Measurements from ENCODE around the gene DISP2. TPM values are rescaled to one million over a fixed set of nuclear protein-coding genes. Genes with fewer than 3 reads are reported as not detected.
A peak's percentile ranks its signal among the peaks of the same experiment; 100 is the strongest.

The DISP2 gene
- total RNA-seq, 1 donor from 2014 or later, result 3.7 TPM

GRCh38 chr15:40342416-40343320 lies 15.4 kb upstream of the DISP2 start:
- H3K4me2 ChIP-seq (ENCODE audit: low read length), result peak overlapping the region; percentile 79
- Mint-ChIP-seq H3K27me3 (ENCODE audit: low read depth, unreplicated experiment) (peaks cover 4% of the 10 kb centered on the region), H3K4me3 (ENCODE audit: unreplicated experiment) (no peak overlapping the region), H3K9me3 (ENCODE audit: unreplicated experiment) (no peaks in the 10 kb centered on the region), H3K36me3 (ENCODE audit: low read depth, unreplicated experiment) (no peaks in the 10 kb centered on the region), H3K4me1 (ENCODE audit: low read depth, unreplicated experiment) (peaks cover 36% of the 10 kb centered on the region), H3K27ac (ENCODE audit: unreplicated experiment) (peak overlapping the region; percentile 93)
- peak overlapping the region; percentile 99 for H3K27ac ChIP-seq (ENCODE audit: low read depth, low read length)
- DNase-seq (ENCODE audit: low read depth), result no peak
- H3K9ac ChIP-seq (ENCODE audit: low read length), result peak overlapping the region; percentile 87
- no peaks in the 10 kb centered on the region for H3K27me3 ChIP-seq (ENCODE audit: insufficient read depth, low read length)
- peak; percentile 26 for FAIRE-seq
- TF ChIP-seq CTCF (IDR thresholded peaks at IDR 0.05; ENCODE audit: insufficient read depth, low read depth, low read length) (no peak), EZH2 (IDR thresholded peaks at IDR 0.05; ENCODE audit: insufficient read depth, low read length) (no peak)
- H3K9me3 ChIP-seq (ENCODE audit: insufficient read depth, low read depth, low read length), result no peaks in the 10 kb centered on the region
- H2AFZ ChIP-seq (ENCODE audit: low read depth, low read length), result no peak overlapping the region
- H3K36me3 ChIP-seq (ENCODE audit: insufficient read depth, low read length), result no peaks in the 10 kb centered on the region
- no peak overlapping the region for H3K4me3 ChIP-seq (ENCODE audit: insufficient read depth, low read depth, low read length)
- no peaks in the 10 kb centered on the region for H4K20me1 ChIP-seq (ENCODE audit: insufficient read depth, low read length)
- peaks cover 27% of the 10 kb centered on the region for H3K79me2 ChIP-seq (ENCODE audit: insufficient read depth, low read length)
- peaks cover 65% of the 10 kb centered on the region for H3K4me1 ChIP-seq (ENCODE audit: insufficient read depth, low read length)

GRCh38 chr15:40343512-40343911 lies 14.5 kb upstream of the DISP2 start:
- H3K27me3 Mint-ChIP-seq (ENCODE audit: low read depth, unreplicated experiment), result peaks cover 5% of the 10 kb centered on the region
- H2AFZ ChIP-seq (ENCODE audit: low read depth, low read length), result peak overlapping the region; percentile 65
- peaks cover 32% of the 10 kb centered on the region for H3K4me1 Mint-ChIP-seq (ENCODE audit: low read depth, unreplicated experiment)
- peak overlapping the region; percentile 93 for H3K27ac Mint-ChIP-seq (ENCODE audit: unreplicated experiment)
- H3K4me3 ChIP-seq (ENCODE audit: insufficient read depth, low read depth, low read length), result no peak overlapping the region
- peaks cover 57% of the 10 kb centered on the region for H3K4me1 ChIP-seq (ENCODE audit: insufficient read depth, low read length)
- peak; percentile 97 for DNase-seq (ENCODE audit: low read depth)
- H3K4me2 ChIP-seq (ENCODE audit: low read length), result peak overlapping the region; percentile 79
- H3K36me3 Mint-ChIP-seq (ENCODE audit: low read depth, unreplicated experiment), result no peaks in the 10 kb centered on the region
- H3K36me3 ChIP-seq (ENCODE audit: insufficient read depth, low read length), result no peaks in the 10 kb centered on the region
- no peak overlapping the region for H3K4me3 Mint-ChIP-seq (ENCODE audit: unreplicated experiment)
- H3K9ac ChIP-seq (ENCODE audit: low read length), result peak overlapping the region; percentile 87
- no peaks in the 10 kb centered on the region for H3K9me3 ChIP-seq (ENCODE audit: insufficient read depth, low read depth, low read length)
- no peaks in the 10 kb centered on the region for H3K27me3 ChIP-seq (ENCODE audit: insufficient read depth, low read length)
- TF ChIP-seq EZH2 (IDR thresholded peaks at IDR 0.05; ENCODE audit: insufficient read depth, low read length), result no peak
- no peak for TF ChIP-seq CTCF (IDR thresholded peaks at IDR 0.05; ENCODE audit: insufficient read depth, low read depth, low read length)
- H3K79me2 ChIP-seq (ENCODE audit: insufficient read depth, low read length), result peaks cover 19% of the 10 kb centered on the region
- peaks cover 1% of the 10 kb centered on the region for H3K9me3 Mint-ChIP-seq (ENCODE audit: unreplicated experiment)
- peak overlapping the region; percentile 99 for H3K27ac ChIP-seq (ENCODE audit: low read depth, low read length)
- FAIRE-seq, result peak; percentile 86
- no peaks in the 10 kb centered on the region for H4K20me1 ChIP-seq (ENCODE audit: insufficient read depth, low read length)

- Histone ChIP-seq H4K20me1 (ENCODE audit: insufficient read depth, low read length) (no peaks in the 10 kb centered on the region), H3K4me2 (ENCODE audit: low read length) (peak overlapping the region; percentile 79), H3K79me2 (ENCODE audit: insufficient read depth, low read length) (peaks cover 13% of the 10 kb centered on the region), H2AFZ (ENCODE audit: low read depth, low read length) (peak overlapping the region; percentile 19), H3K9me3 (ENCODE audit: insufficient read depth, low read depth, low read length) (no peaks in the 10 kb centered on the region), H3K4me1 (ENCODE audit: insufficient read depth, low read length) (peaks cover 50% of the 10 kb centered on the region), H3K4me3 (ENCODE audit: insufficient read depth, low read depth, low read length) (peak overlapping the region; percentile 13), H3K27me3 (ENCODE audit: insufficient read depth, low read length) (no peaks in the 10 kb centered on the region), H3K36me3 (ENCODE audit: insufficient read depth, low read length) (no peaks in the 10 kb centered on the region), H3K9ac (ENCODE audit: low read length) (peak overlapping the region; percentile 87), H3K27ac (ENCODE audit: low read depth, low read length) (peak overlapping the region; percentile 99)
- no peak overlapping the region for H3K4me3 Mint-ChIP-seq (ENCODE audit: unreplicated experiment)
- no peaks in the 10 kb centered on the region for H3K36me3 Mint-ChIP-seq (ENCODE audit: low read depth, unreplicated experiment)
- DNase-seq (ENCODE audit: low read depth), result peak; percentile 77
- H3K9me3 Mint-ChIP-seq (ENCODE audit: unreplicated experiment), result peaks cover 2% of the 10 kb centered on the region
- peaks cover 25% of the 10 kb centered on the region for H3K4me1 Mint-ChIP-seq (ENCODE audit: low read depth, unreplicated experiment)
- H3K27ac Mint-ChIP-seq (ENCODE audit: unreplicated experiment), result peak overlapping the region; percentile 93
- TF ChIP-seq EZH2 (IDR thresholded peaks at IDR 0.05; ENCODE audit: insufficient read depth, low read length), result no peak
- no peak for TF ChIP-seq CTCF (IDR thresholded peaks at IDR 0.05; ENCODE audit: insufficient read depth, low read depth, low read length)
- peaks cover 9% of the 10 kb centered on the region for H3K27me3 Mint-ChIP-seq (ENCODE audit: low read depth, unreplicated experiment)
- FAIRE-seq, result no peak
Observed at GRCh38 chr15:40344217-40344616, 13.8 kb upstream of the DISP2 start.
